ENCODE results near the gene GLTP. TPM values are rescaled to one million over a fixed set of nuclear protein-coding genes. Genes with fewer than 3 reads are reported as not detected.
A peak's percentile ranks its signal among the peaks of the same experiment; 100 is the strongest.
"Not testable (repeated sequence)": the region's sequence is repeated elsewhere in the genome, so short reads cannot be mapped to it uniquely, and the experiment has no call there.

GLTP gene
- total and polyA plus RNA-seq, 2 donors (not counting 1 experiment from before 2014, with no cell fraction given) = 51.2 to 67.9 TPM

- H3K79me2 ChIP-seq (ENCODE audit: control insufficient read depth, insufficient read depth, low read length) = peaks cover 20% of the 10 kb centered on the region
- H3K27me3 ChIP-seq (ENCODE audit: control insufficient read depth, insufficient read depth, low read length) = no peaks in the 10 kb centered on the region
- peak within 1 kb of the TSS; percentile 90 for H3K9ac ChIP-seq (ENCODE audit: insufficient read depth, low read length)
- peak; percentile 24 to 40 for TF ChIP-seq CTCF (conservative IDR thresholded peaks at IDR 0.05 in 1 of 2, IDR thresholded peaks at IDR 0.05 in 1 of 2; ENCODE audit: low read depth in 1 of 2, low read length in 2 of 2)
- TF ChIP-seq EZH2 (IDR thresholded peaks at IDR 0.05; ENCODE audit: low read length, missing control alignments) = no peak
- peaks cover 10% of the 10 kb centered on the region for H3K36me3 ChIP-seq (ENCODE audit: control insufficient read depth, insufficient read depth, low read length)
- peak within 1 kb of the TSS; percentile 79 to 93 (median 88) for H3K4me3 ChIP-seq (replicated peaks in 1 of 4; ENCODE audit: control extremely low read depth in 1 of 4, insufficient read depth in 1 of 4, low read depth in 3 of 4, low read length in 4 of 4)
- H3K27ac ChIP-seq (ENCODE audit: insufficient read depth, low read length) = peak within 1 kb of the TSS; percentile 87
- no peaks in the 10 kb centered on the region for H4K20me1 ChIP-seq (ENCODE audit: control insufficient read depth, extremely low read depth, insufficient read depth, low read length)
- H3K4me1 ChIP-seq (ENCODE audit: control insufficient read depth, extremely low read depth, insufficient read depth, low read length) = no peaks in the 10 kb centered on the region
- DNase-seq (ENCODE audit: low read depth in 2 of 2) = peak; percentile 88 to 90
- peak within 1 kb of the TSS; percentile 100 for H2AFZ ChIP-seq (ENCODE audit: low read length)
- no peaks in the 10 kb centered on the region for H3K9me3 ChIP-seq (ENCODE audit: control insufficient read depth, insufficient read depth, low read depth, low read length)
- peak within 1 kb of the TSS; percentile 97 for H3K4me2 ChIP-seq (ENCODE audit: extremely low read depth, insufficient read depth, low read length)
Measured at GRCh38 chr12:109899783-109900751, 19.7 kb upstream of the GLTP start, which contains the start of gene TCHP. TCHP (plus strand) TSS chr12:109900274; CDS start chr12:109903027, 2,753 bp downstream.

DNA sequence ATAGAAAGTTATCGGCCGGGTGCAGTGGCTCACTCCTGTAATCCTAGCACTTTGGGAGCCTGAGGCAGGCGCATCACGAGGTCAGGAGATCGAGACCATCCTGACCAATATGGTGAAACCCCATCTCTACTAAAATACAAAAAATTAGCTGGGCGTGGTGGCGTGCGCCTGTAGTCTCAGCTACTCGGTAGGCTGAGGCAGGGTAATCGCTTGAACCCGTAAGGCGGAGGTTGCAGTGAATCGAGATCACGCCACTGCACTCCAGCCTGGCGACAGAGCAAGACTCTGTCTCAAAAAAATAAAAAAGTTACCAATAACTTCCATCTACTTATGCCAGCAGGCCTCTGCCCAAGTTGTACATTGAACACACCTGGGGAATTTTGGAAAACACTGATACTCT, 19.0 kb upstream of the GLTP start:
- H3K79me2 ChIP-seq (ENCODE audit: control insufficient read depth, insufficient read depth, low read length) = peaks cover 20% of the 10 kb centered on the region
- not testable (repeated sequence) for H3K4me1 ChIP-seq (ENCODE audit: control insufficient read depth, extremely low read depth, insufficient read depth, low read length); H3K27me3 ChIP-seq (ENCODE audit: control insufficient read depth, insufficient read depth, low read length); H3K9me3 ChIP-seq (ENCODE audit: control insufficient read depth, insufficient read depth, low read depth, low read length); H3K36me3 ChIP-seq (ENCODE audit: control insufficient read depth, insufficient read depth, low read length); H4K20me1 ChIP-seq (ENCODE audit: control insufficient read depth, extremely low read depth, insufficient read depth, low read length); H3K9ac ChIP-seq (ENCODE audit: insufficient read depth, low read length); DNase-seq (ENCODE audit: low read depth in 2 of 2)
- peak overlapping the region; percentile 87 for H3K27ac ChIP-seq (ENCODE audit: insufficient read depth, low read length)
- peak overlapping the region; percentile 100 for H2AFZ ChIP-seq (ENCODE audit: low read length)
- H3K4me2 ChIP-seq (ENCODE audit: extremely low read depth, insufficient read depth, low read length) = peak overlapping the region; percentile 97
- peak overlapping the region in 3 of 4 experiments; percentile 79 to 90 (median 87) for H3K4me3 ChIP-seq (replicated peaks in 1 of 4; ENCODE audit: control extremely low read depth in 1 of 4, insufficient read depth in 1 of 4, low read depth in 3 of 4, low read length in 4 of 4)

- Histone ChIP-seq H3K36me3 (ENCODE audit: control insufficient read depth, insufficient read depth, low read length) (no peaks in the 10 kb centered on the region), H3K9ac (ENCODE audit: insufficient read depth, low read length) (no peak overlapping the region), H2AFZ (ENCODE audit: low read length) (no peak overlapping the region), H3K4me3 (replicated peaks in 1 of 4; ENCODE audit: control extremely low read depth in 1 of 4, insufficient read depth in 1 of 4, low read depth in 3 of 4, low read length in 4 of 4) (no peak overlapping the region), H3K27ac (ENCODE audit: insufficient read depth, low read length) (no peak overlapping the region), H3K4me2 (ENCODE audit: extremely low read depth, insufficient read depth, low read length) (no peak overlapping the region), H3K79me2 (ENCODE audit: control insufficient read depth, insufficient read depth, low read length) (peaks cover 18% of the 10 kb centered on the region), H3K9me3 (ENCODE audit: control insufficient read depth, insufficient read depth, low read depth, low read length) (no peaks in the 10 kb centered on the region), H3K4me1 (ENCODE audit: control insufficient read depth, extremely low read depth, insufficient read depth, low read length) (no peaks in the 10 kb centered on the region), H3K27me3 (ENCODE audit: control insufficient read depth, insufficient read depth, low read length) (no peaks in the 10 kb centered on the region), H4K20me1 (ENCODE audit: control insufficient read depth, extremely low read depth, insufficient read depth, low read length) (no peaks in the 10 kb centered on the region)
- DNase-seq (ENCODE audit: low read depth in 2 of 2) = no peak
- no peak for TF ChIP-seq EZH2 (IDR thresholded peaks at IDR 0.05; ENCODE audit: low read length, missing control alignments)
Measured at GRCh38 chr12:109897029-109897428, 16.7 kb upstream of the GLTP start.

- TF ChIP-seq EZH2 (IDR thresholded peaks at IDR 0.05; ENCODE audit: low read length, missing control alignments) (no peak), CTCF (conservative IDR thresholded peaks at IDR 0.05 in 1 of 2, IDR thresholded peaks at IDR 0.05 in 1 of 2; ENCODE audit: low read depth in 1 of 2, low read length in 2 of 2) (no peak)
- Histone ChIP-seq H3K79me2 (ENCODE audit: control insufficient read depth, insufficient read depth, low read length) (peaks cover 11% of the 10 kb centered on the region), H3K4me1 (ENCODE audit: control insufficient read depth, extremely low read depth, insufficient read depth, low read length) (no peaks in the 10 kb centered on the region), H3K9ac (ENCODE audit: insufficient read depth, low read length) (no peak overlapping the region), H4K20me1 (ENCODE audit: control insufficient read depth, extremely low read depth, insufficient read depth, low read length) (no peaks in the 10 kb centered on the region), H2AFZ (ENCODE audit: low read length) (no peak overlapping the region), H3K36me3 (ENCODE audit: control insufficient read depth, insufficient read depth, low read length) (no peaks in the 10 kb centered on the region), H3K4me2 (ENCODE audit: extremely low read depth, insufficient read depth, low read length) (no peak overlapping the region), H3K27ac (ENCODE audit: insufficient read depth, low read length) (no peak overlapping the region), H3K9me3 (ENCODE audit: control insufficient read depth, insufficient read depth, low read depth, low read length) (no peaks in the 10 kb centered on the region), H3K4me3 (replicated peaks in 1 of 4; ENCODE audit: control extremely low read depth in 1 of 4, insufficient read depth in 1 of 4, low read depth in 3 of 4, low read length in 4 of 4) (no peak overlapping the region), H3K27me3 (ENCODE audit: control insufficient read depth, insufficient read depth, low read length) (no peaks in the 10 kb centered on the region)
- no peak for DNase-seq (ENCODE audit: low read depth in 2 of 2)
Measured at GRCh38 chr12:109896188-109896587, 15.8 kb upstream of the GLTP start.
